Lower leg skin (tissue), 3 donors: ENCODE data around the gene SEPTIN14.

ENCODE experiments used
- POLR2A ChIP-seq, 2 donors: fragments of 450-650 bp; IDR thresholded peaks; one replicate each; pipeline ENCODE4 v1.6.1; 2016 to 2017; ENCODE audit warnings: antibody characterized with exemption in 2 of 2, mild to moderate bottlenecking in 1 of 2, moderate library complexity in 1 of 2
- TF ChIP-seq, protein P1 (sequence below), 3 donors: fragments of 450-650 bp; IDR thresholded peaks; one replicate each; pipeline ENCODE4 v1.5.1; 2016; ENCODE audit warnings: antibody characterized with exemption in 3 of 3, mild to moderate bottlenecking in 3 of 3, moderate library complexity in 2 of 3

DNA sequence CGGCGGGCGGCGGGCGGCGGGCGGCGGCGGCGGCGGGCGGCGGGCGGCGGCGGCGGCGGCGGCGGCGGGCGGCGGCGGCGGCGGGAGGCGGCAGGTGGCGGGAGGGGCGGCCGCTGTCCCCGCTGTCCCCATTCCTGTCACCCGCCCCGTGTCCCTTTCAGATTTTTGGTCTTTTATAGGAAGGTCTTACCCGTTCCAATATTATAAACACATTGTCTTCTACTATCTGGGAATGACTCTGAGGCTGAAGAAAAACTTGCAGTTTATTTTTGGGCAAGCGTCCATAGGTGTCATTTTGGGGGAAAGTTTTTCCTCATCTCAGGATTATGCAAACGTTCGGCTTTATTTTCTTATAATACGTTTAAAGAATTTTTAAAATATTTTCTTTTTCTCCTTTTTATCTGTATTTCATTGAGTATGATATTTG, 25.3 kb upstream of the SEPTIN14 start:
- TF ChIP-seq POLR2A (IDR thresholded peaks at IDR 0.05): no peak
- TF ChIP-seq, protein P1, sequence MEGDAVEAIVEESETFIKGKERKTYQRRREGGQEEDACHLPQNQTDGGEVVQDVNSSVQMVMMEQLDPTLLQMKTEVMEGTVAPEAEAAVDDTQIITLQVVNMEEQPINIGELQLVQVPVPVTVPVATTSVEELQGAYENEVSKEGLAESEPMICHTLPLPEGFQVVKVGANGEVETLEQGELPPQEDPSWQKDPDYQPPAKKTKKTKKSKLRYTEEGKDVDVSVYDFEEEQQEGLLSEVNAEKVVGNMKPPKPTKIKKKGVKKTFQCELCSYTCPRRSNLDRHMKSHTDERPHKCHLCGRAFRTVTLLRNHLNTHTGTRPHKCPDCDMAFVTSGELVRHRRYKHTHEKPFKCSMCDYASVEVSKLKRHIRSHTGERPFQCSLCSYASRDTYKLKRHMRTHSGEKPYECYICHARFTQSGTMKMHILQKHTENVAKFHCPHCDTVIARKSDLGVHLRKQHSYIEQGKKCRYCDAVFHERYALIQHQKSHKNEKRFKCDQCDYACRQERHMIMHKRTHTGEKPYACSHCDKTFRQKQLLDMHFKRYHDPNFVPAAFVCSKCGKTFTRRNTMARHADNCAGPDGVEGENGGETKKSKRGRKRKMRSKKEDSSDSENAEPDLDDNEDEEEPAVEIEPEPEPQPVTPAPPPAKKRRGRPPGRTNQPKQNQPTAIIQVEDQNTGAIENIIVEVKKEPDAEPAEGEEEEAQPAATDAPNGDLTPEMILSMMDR (IDR thresholded peaks at IDR 0.05): no peak
